Stimulated activated naive CD8-positive, alpha-beta T cell treated with anti-CD3 and anti-CD28 coated beads, Interleukin-15, Interleukin-2, amounts not matched to agents 100 ng/mL and 50 ng/mL, for 24 hours (primary cell): ENCODE data around the gene GBF1.
A peak's percentile ranks its signal among the peaks of the same experiment; 100 is the strongest.
"Not testable (repeated sequence)": the region's sequence is repeated elsewhere in the genome, so short reads cannot be mapped to it uniquely, and the experiment has no call there.

Experiments
- H3K27ac Mint-ChIP-seq: one replicate; pipeline ENCODE4 v1.8.0; 2021; ENCODE audit warnings: mild to moderate bottlenecking, mixed read lengths
- H3K27me3 Mint-ChIP-seq: one replicate; pipeline ENCODE4 v1.8.0; 2021; ENCODE audit warnings: mixed read lengths
- H3K36me3 Mint-ChIP-seq: one replicate; pipeline ENCODE4 v1.8.0; 2021; ENCODE audit warnings: low read depth, mixed read lengths
- H3K4me1 Mint-ChIP-seq: one replicate; pipeline ENCODE4 v1.8.0; 2021; ENCODE audit warnings: low read depth, mixed read lengths
- H3K4me3 Mint-ChIP-seq: one replicate; pipeline ENCODE4 v1.8.0; 2021; ENCODE audit warnings: mild to moderate bottlenecking, mixed read lengths
- H3K9me3 Mint-ChIP-seq: one replicate; pipeline ENCODE4 v1.8.0; 2021; ENCODE audit warnings: mixed read lengths

Gene GBF1

DNA sequence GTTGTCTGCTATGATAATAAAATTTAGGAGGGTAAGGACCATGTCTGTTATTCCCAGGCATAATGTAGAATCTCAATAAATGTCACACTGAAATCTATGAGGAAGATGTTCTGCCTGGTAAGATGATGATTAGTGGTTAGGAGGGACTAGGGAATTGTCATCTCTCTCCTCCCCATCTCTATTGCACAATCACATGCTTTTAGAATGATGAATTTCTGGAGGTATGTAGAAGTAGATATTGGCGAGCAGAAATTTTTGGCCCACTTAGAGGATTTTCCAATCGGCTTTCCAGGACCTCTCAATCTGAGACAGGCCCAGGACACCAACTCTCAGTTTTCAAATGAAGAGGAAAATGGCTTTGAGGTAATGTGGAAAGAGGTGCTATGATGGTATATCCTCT is 2.0 kb upstream of the GBF1 start:
- no peaks in the 10 kb centered on the region for H3K9me3 Mint-ChIP-seq
- peaks cover 35% of the 10 kb centered on the region for H3K27me3 Mint-ChIP-seq
- H3K27ac Mint-ChIP-seq, result no peak overlapping the region
- peaks cover 7% of the 10 kb centered on the region for H3K36me3 Mint-ChIP-seq
- no peak overlapping the region for H3K4me3 Mint-ChIP-seq
- H3K4me1 Mint-ChIP-seq, result peaks cover 48% of the 10 kb centered on the region

DNA sequence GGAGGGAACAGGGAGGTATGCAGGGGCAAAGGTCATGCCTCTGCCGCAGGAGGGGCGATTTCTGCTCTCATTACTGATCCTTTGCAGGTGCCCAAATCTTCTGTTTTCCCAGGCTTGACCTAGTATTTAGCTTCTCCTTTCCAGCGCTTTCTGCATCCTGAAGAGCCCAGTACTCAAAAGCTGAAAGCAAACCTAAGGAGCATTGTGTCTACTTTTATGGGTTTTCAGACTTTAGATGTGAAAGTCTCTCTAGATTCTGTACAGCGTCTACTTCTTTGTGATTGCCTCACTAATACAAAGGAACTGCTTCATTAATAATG is 560 bp downstream of the GBF1 start:
- Mint-ChIP-seq H3K9me3 (no peaks in the 10 kb centered on the region), H3K4me3 (peak overlapping the region; percentile 99), H3K27me3 (peaks cover 12% of the 10 kb centered on the region), H3K27ac (peak overlapping the region; percentile 94), H3K36me3 (peaks cover 19% of the 10 kb centered on the region), H3K4me1 (peaks cover 54% of the 10 kb centered on the region)

- Mint-ChIP-seq H3K4me1 (peaks cover 52% of the 10 kb centered on the region), H3K36me3 (peaks cover 22% of the 10 kb centered on the region), H3K27me3 (peaks cover 10% of the 10 kb centered on the region), H3K27ac (peak overlapping the region; percentile 94), H3K4me3 (peak overlapping the region; percentile 99), H3K9me3 (no peaks in the 10 kb centered on the region)
Observed at GRCh38 chr10:102246261-102246660, 929 bp downstream of the GBF1 start.

GRCh38 chr10:102247734-102248133 is 2.4 kb downstream of the GBF1 start:
- Mint-ChIP-seq H3K27ac (no peak overlapping the region), H3K4me3 (peak overlapping the region; percentile 99), H3K9me3 (no peaks in the 10 kb centered on the region), H3K27me3 (peaks cover 5% of the 10 kb centered on the region), H3K36me3 (peaks cover 22% of the 10 kb centered on the region), H3K4me1 (peaks cover 47% of the 10 kb centered on the region)

- not testable (repeated sequence) for H3K9me3 Mint-ChIP-seq, H3K4me3 Mint-ChIP-seq, H3K27ac Mint-ChIP-seq, H3K27me3 Mint-ChIP-seq
- H3K36me3 Mint-ChIP-seq, result peaks cover 36% of the 10 kb centered on the region
- peaks cover 35% of the 10 kb centered on the region for H3K4me1 Mint-ChIP-seq
Observed at GRCh38 chr10:102252508-102252907, 7.2 kb downstream of the GBF1 start.

GRCh38 chr10:102254426-102254825 is 9.1 kb downstream of the GBF1 start:
- Mint-ChIP-seq H3K27me3 (no peaks in the 10 kb centered on the region), H3K4me1 (peaks cover 18% of the 10 kb centered on the region), H3K36me3 (peaks cover 29% of the 10 kb centered on the region), H3K27ac (no peak overlapping the region), H3K9me3 (no peaks in the 10 kb centered on the region), H3K4me3 (no peak overlapping the region)

DNA sequence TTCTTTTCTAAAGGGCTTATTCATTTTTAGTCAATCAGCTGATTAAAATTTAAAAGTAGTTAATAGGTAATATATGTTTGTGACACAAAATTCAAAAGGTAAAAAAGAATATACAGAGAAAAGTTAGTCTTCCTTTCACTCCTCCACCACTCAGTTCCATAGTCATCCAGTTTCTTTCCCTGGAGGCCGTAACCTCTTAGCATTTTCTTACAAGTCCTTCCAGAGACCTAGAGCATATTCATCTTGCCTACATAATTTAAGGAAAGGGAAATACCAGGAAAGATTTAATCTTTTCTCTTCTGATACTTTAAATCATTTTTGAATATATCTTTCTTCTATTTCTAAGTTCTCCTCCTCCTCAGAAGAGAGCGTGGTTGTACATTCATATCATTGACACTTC is 10.1 kb downstream of the GBF1 start:
- no peaks in the 10 kb centered on the region for H3K9me3 Mint-ChIP-seq
- no peak overlapping the region for H3K4me3 Mint-ChIP-seq
- H3K4me1 Mint-ChIP-seq, result peaks cover 16% of the 10 kb centered on the region
- H3K36me3 Mint-ChIP-seq, result peaks cover 33% of the 10 kb centered on the region
- H3K27ac Mint-ChIP-seq, result no peak overlapping the region
- H3K27me3 Mint-ChIP-seq, result no peaks in the 10 kb centered on the region

DNA sequence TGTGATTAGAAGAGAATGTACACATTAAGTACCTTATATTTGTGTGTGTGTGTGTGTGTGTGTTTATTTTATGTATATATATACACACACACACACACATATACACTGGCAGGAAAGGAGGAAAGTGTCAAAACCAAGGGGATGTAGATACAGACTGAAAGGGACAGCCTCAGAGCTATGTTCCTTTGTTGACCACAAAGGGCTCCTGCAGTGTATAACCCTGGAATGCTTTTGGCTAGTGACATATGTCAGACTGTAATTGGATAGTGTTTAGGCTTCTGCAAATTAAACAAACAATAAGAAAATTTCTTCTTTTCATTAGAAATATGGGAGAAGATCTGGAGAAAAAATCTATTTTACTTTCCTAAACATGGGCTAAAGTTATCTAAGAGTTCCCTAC is 15.9 kb downstream of the GBF1 start:
- H3K36me3 Mint-ChIP-seq, result peaks cover 57% of the 10 kb centered on the region
- no peaks in the 10 kb centered on the region for H3K9me3 Mint-ChIP-seq
- peaks cover 21% of the 10 kb centered on the region for H3K4me1 Mint-ChIP-seq
- no peak overlapping the region for H3K4me3 Mint-ChIP-seq
- H3K27ac Mint-ChIP-seq, result no peak overlapping the region
- H3K27me3 Mint-ChIP-seq, result no peaks in the 10 kb centered on the region

GRCh38 chr10:102261842-102262241 is 16.5 kb downstream of the GBF1 start:
- no peaks in the 10 kb centered on the region for H3K9me3 Mint-ChIP-seq
- H3K4me1 Mint-ChIP-seq, result peaks cover 26% of the 10 kb centered on the region
- no peak overlapping the region for H3K27ac Mint-ChIP-seq
- H3K36me3 Mint-ChIP-seq, result peaks cover 56% of the 10 kb centered on the region
- no peaks in the 10 kb centered on the region for H3K27me3 Mint-ChIP-seq
- H3K4me3 Mint-ChIP-seq, result no peak overlapping the region

- Mint-ChIP-seq H3K27me3 (no peaks in the 10 kb centered on the region), H3K4me1 (peaks cover 36% of the 10 kb centered on the region), H3K27ac (no peak overlapping the region), H3K36me3 (peaks cover 58% of the 10 kb centered on the region), H3K4me3 (no peak overlapping the region), H3K9me3 (no peaks in the 10 kb centered on the region)
Observed at GRCh38 chr10:102262744-102263370, 17.5 kb downstream of the GBF1 start.

- peaks cover 51% of the 10 kb centered on the region for H3K4me1 Mint-ChIP-seq
- no peaks in the 10 kb centered on the region for H3K27me3 Mint-ChIP-seq
- H3K4me3 Mint-ChIP-seq, result no peak overlapping the region
- H3K27ac Mint-ChIP-seq, result no peak overlapping the region
- H3K36me3 Mint-ChIP-seq, result peaks cover 55% of the 10 kb centered on the region
- no peaks in the 10 kb centered on the region for H3K9me3 Mint-ChIP-seq
Observed at GRCh38 chr10:102264371-102264770, 19.0 kb downstream of the GBF1 start.

DNA sequence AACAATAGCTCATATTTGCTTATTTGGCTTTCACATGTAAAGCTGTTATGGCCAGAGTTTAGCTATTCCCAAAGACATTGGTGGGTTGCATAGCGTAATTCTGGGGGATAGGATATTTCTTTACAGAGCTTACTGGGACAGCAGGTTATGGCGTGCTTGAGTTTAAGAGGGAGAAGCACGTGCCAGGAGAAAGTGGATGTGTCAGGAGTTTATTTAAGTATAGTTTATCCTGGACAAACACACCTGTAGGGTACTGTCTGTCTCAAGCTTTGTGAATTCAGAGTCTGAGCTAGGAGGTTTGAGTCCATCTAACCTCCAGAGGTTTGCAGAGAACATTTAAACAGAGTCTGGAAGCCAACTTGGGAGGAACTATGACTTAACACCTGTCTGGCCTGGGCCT is 21.3 kb downstream of the GBF1 start:
- Mint-ChIP-seq H3K4me1 (peaks cover 59% of the 10 kb centered on the region), H3K27me3 (no peaks in the 10 kb centered on the region), H3K36me3 (peaks cover 39% of the 10 kb centered on the region), H3K4me3 (peak overlapping the region; percentile 21), H3K9me3 (no peaks in the 10 kb centered on the region), H3K27ac (peak overlapping the region; percentile 98)

- peak overlapping the region; percentile 65 for H3K4me3 Mint-ChIP-seq
- H3K4me1 Mint-ChIP-seq, result peaks cover 70% of the 10 kb centered on the region
- H3K27ac Mint-ChIP-seq, result peak overlapping the region; percentile 98
- H3K9me3 Mint-ChIP-seq, result no peaks in the 10 kb centered on the region
- peaks cover 35% of the 10 kb centered on the region for H3K36me3 Mint-ChIP-seq
- H3K27me3 Mint-ChIP-seq, result no peaks in the 10 kb centered on the region
Observed at GRCh38 chr10:102267748-102268147, 22.4 kb downstream of the GBF1 start.

GRCh38 chr10:102268375-102268888 is 23.1 kb downstream of the GBF1 start:
- peak overlapping the region; percentile 98 for H3K27ac Mint-ChIP-seq
- peak overlapping the region; percentile 65 for H3K4me3 Mint-ChIP-seq
- H3K27me3 Mint-ChIP-seq, result no peaks in the 10 kb centered on the region
- H3K9me3 Mint-ChIP-seq, result no peaks in the 10 kb centered on the region
- H3K36me3 Mint-ChIP-seq, result peaks cover 31% of the 10 kb centered on the region
- peaks cover 70% of the 10 kb centered on the region for H3K4me1 Mint-ChIP-seq

DNA sequence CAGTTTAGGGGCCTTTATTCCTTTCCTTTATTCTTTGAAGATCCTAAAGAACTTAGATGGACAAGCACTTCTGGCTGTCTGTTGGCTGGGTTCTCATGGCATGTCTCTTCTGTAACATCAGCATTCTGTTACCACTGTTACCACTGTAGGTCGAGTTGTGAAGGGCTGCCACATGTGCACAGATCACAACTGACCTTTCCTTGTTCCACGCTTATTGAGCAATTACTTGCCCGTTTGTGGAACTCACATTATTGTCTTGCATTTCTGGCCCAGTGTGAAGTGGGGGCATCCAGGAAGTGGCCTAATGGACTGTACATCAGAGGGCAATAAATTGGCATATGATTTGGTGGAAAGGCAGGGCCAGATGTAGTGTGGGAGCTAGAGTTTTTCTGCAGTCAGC is 23.7 kb downstream of the GBF1 start:
- no peaks in the 10 kb centered on the region for H3K9me3 Mint-ChIP-seq
- H3K27me3 Mint-ChIP-seq, result no peaks in the 10 kb centered on the region
- H3K27ac Mint-ChIP-seq, result peak overlapping the region; percentile 98
- peaks cover 75% of the 10 kb centered on the region for H3K4me1 Mint-ChIP-seq
- H3K4me3 Mint-ChIP-seq, result no peak overlapping the region
- peaks cover 31% of the 10 kb centered on the region for H3K36me3 Mint-ChIP-seq

DNA sequence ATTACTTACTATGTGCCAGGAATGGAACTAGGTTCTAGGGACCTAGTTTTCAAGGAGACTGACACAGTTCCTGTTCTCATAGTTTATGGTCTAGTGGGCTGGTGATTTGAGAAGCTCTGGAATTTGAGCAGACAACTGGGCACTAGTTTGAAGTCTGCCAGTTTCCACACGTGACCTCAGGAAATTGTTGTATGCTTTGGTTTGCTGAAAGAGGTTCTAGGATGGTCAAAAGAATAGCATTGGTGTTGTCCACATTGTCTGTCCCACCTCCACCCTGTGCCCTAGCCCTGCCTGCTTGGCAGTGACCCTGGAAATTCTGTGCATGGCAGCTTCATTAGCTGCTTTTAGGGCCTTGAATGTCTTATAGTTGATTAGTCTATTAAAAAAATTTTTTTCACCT is 28.7 kb downstream of the GBF1 start:
- H3K4me1 Mint-ChIP-seq, result peaks cover 34% of the 10 kb centered on the region
- no peaks in the 10 kb centered on the region for H3K9me3 Mint-ChIP-seq
- no peak overlapping the region for H3K27ac Mint-ChIP-seq
- H3K27me3 Mint-ChIP-seq, result no peaks in the 10 kb centered on the region
- H3K36me3 Mint-ChIP-seq, result peaks cover 18% of the 10 kb centered on the region
- no peak overlapping the region for H3K4me3 Mint-ChIP-seq
